K562 (cell line): Measurements from ENCODE around the gene CERS1. TPM values are rescaled to one million over a fixed set of nuclear protein-coding genes. Genes with fewer than 3 reads are reported as not detected.

Experiments
- COPS2 ChIP-seq: fragments of 450-650 bp; conservative IDR thresholded peaks from 2 replicates; pipeline ENCODE4 v1.6.1; 2016; ENCODE audit warnings: mild to moderate bottlenecking, moderate library complexity
- CTCF ChIP-seq, 3 experiments: IDR thresholded peaks in 2 of 3; conservative IDR thresholded peaks in 1 of 3; 2 replicates each; pipeline ENCODE4 v1.5.1; 2011 to 2012; ENCODE audit warnings: low read length in 3 of 3, mild to moderate bottlenecking in 3 of 3, control low read depth in 2 of 3, improper control_type of control experiment in 1 of 3, inconsistent platforms in 1 of 3, low read depth in 1 of 3, mixed read lengths in 1 of 3, moderate library complexity in 1 of 3; ENCODE audit not compliant: insufficient read depth in 2 of 3
- ETS1 ChIP-seq: conservative IDR thresholded peaks from 2 replicates; pipeline ENCODE4 v1.6.1; 2011; ENCODE audit warnings: low read depth, mild to moderate bottlenecking, low read length; ENCODE audit not compliant: control insufficient read depth
- KDM1A ChIP-seq, 2 experiments: fragments of 450-650 bp; IDR thresholded peaks; 2 replicates each; pipeline ENCODE4 v1.6.1; 2016; ENCODE audit warnings: mild to moderate bottlenecking in 2 of 2
- MTA2 ChIP-seq: fragments of 450-650 bp; IDR thresholded peaks from 2 replicates; pipeline ENCODE4 v1.6.1; 2016; ENCODE audit warnings: low read depth
- NUFIP1 ChIP-seq: fragments of 450-650 bp; IDR thresholded peaks from 2 replicates; pipeline ENCODE4 v1.6.1; 2018; ENCODE audit not compliant: partially characterized antibody
- RCOR1 ChIP-seq, 2 experiments: IDR thresholded peaks; 2 replicates each; pipeline ENCODE4 v1.6.1; 2012; ENCODE audit warnings: low read depth in 2 of 2, low read length in 2 of 2, borderline replicate concordance in 1 of 2, improper control_type of control experiment in 1 of 2
- RNF219 ChIP-seq: fragments of 250-450 bp; sonication (Bioruptor Pico); IDR thresholded peaks from 2 replicates; pipeline ENCODE4 v1.5.0; 2022; ENCODE audit warnings: mild to moderate bottlenecking
- SIRT6 ChIP-seq: IDR thresholded peaks from one replicate; pipeline ENCODE4 v1.6.1; 2012; ENCODE audit warnings: low read depth, mild to moderate bottlenecking, control low read depth, inconsistent platforms, low read length, moderate library complexity
- SRSF7 ChIP-seq: fragments of 200-400 bp; formaldehyde crosslinking; optimal IDR thresholded peaks from 2 replicates; pipeline ENCODE3; 2017; ENCODE audit warnings: mild to moderate bottlenecking, low read depth, low read length
- YBX1 ChIP-seq: fragments of 450-650 bp; IDR thresholded peaks from 2 replicates; pipeline ENCODE4 v1.7.1; 2016; ENCODE audit warnings: mild to moderate bottlenecking
- ZFP36 ChIP-seq: fragments of 150-350 bp; IDR thresholded peaks from 2 replicates; pipeline ENCODE4 v1.6.1; 2018; ENCODE audit warnings: low read length, low read depth; ENCODE audit not compliant: partially characterized antibody
- ZNF134 ChIP-seq: fragments of 250-450 bp; sonication (Bioruptor Pico); conservative IDR thresholded peaks from 2 replicates; pipeline ENCODE4 v1.4.0; 2020
- ZNF24 ChIP-seq: fragments of 450-650 bp; IDR thresholded peaks from 2 replicates; pipeline ENCODE4 v1.6.1; 2016
- ZNF512 ChIP-seq: IDR thresholded peaks from 2 replicates; pipeline ENCODE4 v1.6.1; 2016; ENCODE audit warnings: missing genetic modification characterization, missing compliant biosample characterization
- ZNF75A ChIP-seq: fragments of 450-650 bp; formaldehyde crosslinking; IDR thresholded peaks from 2 replicates; pipeline ENCODE4 v1.4.0; 2020; ENCODE audit warnings: mild to moderate bottlenecking
- polyA plus RNA-seq, 8 experiments: library from polyadenylated mRNA; depleted of rRNA in 4 of 8; stranded (reverse) in 5 of 8; unstranded in 3 of 8; fragments of >200 nt; fragmentation: Nextera tagmentation in 2 of 8; fragmentation: Illumina TruSeq in 1 of 8; extraction: Ambion mirVana in 2 of 8; extraction: Trizol in 1 of 8; gene quantifications; 2 replicates each; pipeline versions ENCODE4 v1.2.1 to v1.2.3, GENCODE V29; 2011 to 2014; ENCODE audit warnings: inconsistent platforms in 1 of 8, missing spikeins in 1 of 8
- total RNA-seq, 7 experiments: library from RNA; depleted of rRNA in 6 of 7; stranded (reverse); fragments of >200 nt in 6 of 7; fragmentation: Illumina TruSeq in 2 of 7; extraction: Trizol in 2 of 7; gene quantifications; 2 replicates each; pipeline versions ENCODE4 v1.2.1 to v1.2.3, GENCODE V29; 2011 to 2021; ENCODE audit warnings: low replicate concordance in 1 of 7
- TF ChIP-seq, protein P1 (sequence below), 2 experiments: fragments of 250-450 bp in 1 of 2; fragments of 450-650 bp in 1 of 2; sonication (Bioruptor Pico) in 1 of 2; IDR thresholded peaks; 2 replicates each; pipeline versions ENCODE4 v1.6.1 to v1.8.0; 2016 to 2021; ENCODE audit warnings: mild to moderate bottlenecking in 2 of 2, moderate library complexity in 2 of 2, missing compliant biosample characterization in 1 of 2, missing genetic modification characterization in 1 of 2
- TF ChIP-seq, protein P2 (sequence below): sonication (generic); formaldehyde crosslinking; IDR thresholded peaks from 2 replicates; pipeline ENCODE4 v1.8.1; 2022; ENCODE audit warnings: missing genetic modification reagents
- TF ChIP-seq, protein P3 (sequence below): fragments of 250-450 bp; sonication (Bioruptor Pico); IDR thresholded peaks from 2 replicates; pipeline ENCODE4 v1.8.0; 2022; ENCODE audit warnings: moderate library complexity, mild to moderate bottlenecking, inconsistent platforms

Gene CERS1
- total and polyA plus RNA-seq, 9 of the 15 experiments (the other 6 are each of a cell fraction or from before 2014, with no cell fraction given) = 0.33 to 1.5 (median 0.86) TPM; not detected in 2

GRCh38 chr19:18830488-18830887, 65.5 kb downstream of the CERS1 start (continued):
- no peak for TF ChIP-seq CTCF (IDR thresholded peaks at IDR 0.05 in 2 of 3, conservative IDR thresholded peaks at IDR 0.05 in 1 of 3; ENCODE audit: insufficient read depth in 2 of 3, low read depth in 1 of 3, low read length in 3 of 3)
- no peak for TF ChIP-seq SRSF7
- TF ChIP-seq COPS2 = no peak
- TF ChIP-seq ZNF512 = no peak
- no peak for TF ChIP-seq MTA2
- no peak for TF ChIP-seq ZNF24
- no peak for TF ChIP-seq NUFIP1
- TF ChIP-seq, protein P1, sequence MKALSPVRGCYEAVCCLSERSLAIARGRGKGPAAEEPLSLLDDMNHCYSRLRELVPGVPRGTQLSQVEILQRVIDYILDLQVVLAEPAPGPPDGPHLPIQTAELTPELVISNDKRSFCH (CRISPR knock-in tag; IDR thresholded peaks at IDR 0.05) = no peak
- TF ChIP-seq, protein P1 (tag; IDR thresholded peaks at IDR 0.05) = no peak
- TF ChIP-seq, protein P2, sequence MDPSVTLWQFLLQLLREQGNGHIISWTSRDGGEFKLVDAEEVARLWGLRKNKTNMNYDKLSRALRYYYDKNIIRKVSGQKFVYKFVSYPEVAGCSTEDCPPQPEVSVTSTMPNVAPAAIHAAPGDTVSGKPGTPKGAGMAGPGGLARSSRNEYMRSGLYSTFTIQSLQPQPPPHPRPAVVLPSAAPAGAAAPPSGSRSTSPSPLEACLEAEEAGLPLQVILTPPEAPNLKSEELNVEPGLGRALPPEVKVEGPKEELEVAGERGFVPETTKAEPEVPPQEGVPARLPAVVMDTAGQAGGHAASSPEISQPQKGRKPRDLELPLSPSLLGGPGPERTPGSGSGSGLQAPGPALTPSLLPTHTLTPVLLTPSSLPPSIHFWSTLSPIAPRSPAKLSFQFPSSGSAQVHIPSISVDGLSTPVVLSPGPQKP (CRISPR knock-in tag) = no peak
- no peak for TF ChIP-seq YBX1
- TF ChIP-seq ETS1 = no peak
- no peak for TF ChIP-seq RNF219 (CRISPR knock-in tag)
- no peak for TF ChIP-seq RCOR1 (IDR thresholded peaks at IDR 0.05; ENCODE audit: borderline replicate concordance in 1 of 2, low read depth in 2 of 2, low read length in 2 of 2)
- no peak for TF ChIP-seq SIRT6
- TF ChIP-seq ZNF134 (CRISPR knock-in tag) = no peak
- peak; percentile 45 for TF ChIP-seq ZFP36
- TF ChIP-seq, protein P3, sequence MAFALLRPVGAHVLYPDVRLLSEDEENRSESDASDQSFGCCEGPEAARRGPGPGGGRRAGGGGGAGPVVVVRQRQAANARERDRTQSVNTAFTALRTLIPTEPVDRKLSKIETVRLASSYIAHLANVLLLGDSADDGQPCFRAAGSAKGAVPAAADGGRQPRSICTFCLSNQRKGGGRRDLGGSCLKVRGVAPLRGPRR = no peak
- peak in 1 of 2 experiments; percentile 22; a peak in 1 of 4 replicates for TF ChIP-seq KDM1A (IDR thresholded peaks at IDR 0.05)
- no peak for TF ChIP-seq ZNF75A
